ENCODE measurements around the gene STXBP6. TPM values are rescaled to one million over a fixed set of nuclear protein-coding genes. Genes with fewer than 3 reads are reported as not detected.

The STXBP6 gene
- total RNA-seq, 1 donor from 2014 or later = 13.9 TPM

GRCh38 chr14:25032092-25032784, 17.7 kb downstream of the STXBP6 start:
- intact Hi-C loops (cut with DNase I) = no loop called here
- no peak for DNase-seq (ENCODE audit: low spot score)

DNA sequence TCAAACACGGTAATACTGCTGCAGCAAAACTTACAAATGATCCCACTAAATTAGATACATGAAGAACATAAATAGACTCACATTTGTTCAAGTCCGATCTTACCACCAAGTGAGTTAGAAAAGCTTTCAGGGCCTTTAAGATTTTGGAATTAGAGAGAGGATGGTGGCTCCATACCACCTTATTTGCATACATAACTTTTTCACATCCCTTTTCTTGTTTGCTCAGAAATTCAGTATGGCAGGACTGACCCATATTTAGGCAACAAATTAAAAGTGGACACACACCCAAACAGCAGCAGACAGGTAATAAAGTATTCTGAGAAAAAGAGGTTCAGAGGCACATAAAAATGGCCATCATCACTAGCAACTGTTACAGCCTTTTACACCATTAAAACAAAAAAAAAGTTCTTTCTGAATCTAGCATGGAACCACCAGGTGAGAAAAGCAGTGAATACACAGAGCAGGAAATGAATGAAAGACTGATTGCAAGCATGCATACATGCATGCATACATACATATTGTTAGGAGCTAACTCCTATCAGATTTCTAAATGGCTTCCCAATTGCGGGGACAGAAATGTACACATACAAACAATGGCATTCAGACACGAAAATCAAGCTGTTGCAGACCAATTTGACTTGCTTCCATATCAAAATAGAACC, 23.3 kb downstream of the STXBP6 start:
- intact Hi-C loops (cut with DNase I) = no loop called here
- DNase-seq (ENCODE audit: low spot score) = no peak

- intact Hi-C loops (cut with DNase I) = no loop called here
Measured at GRCh38 chr14:25019892-25020291, 30.1 kb downstream of the STXBP6 start.

GRCh38 chr14:25017562-25017961, 32.4 kb downstream of the STXBP6 start:
- no peak for DNase-seq (ENCODE audit: low spot score)
- intact Hi-C loops (cut with DNase I) = no loop called here

More at GRCh38 chr14:25019892-25020291, 30.1 kb downstream of the STXBP6 start:
- no peak for DNase-seq (ENCODE audit: low spot score)

DNA sequence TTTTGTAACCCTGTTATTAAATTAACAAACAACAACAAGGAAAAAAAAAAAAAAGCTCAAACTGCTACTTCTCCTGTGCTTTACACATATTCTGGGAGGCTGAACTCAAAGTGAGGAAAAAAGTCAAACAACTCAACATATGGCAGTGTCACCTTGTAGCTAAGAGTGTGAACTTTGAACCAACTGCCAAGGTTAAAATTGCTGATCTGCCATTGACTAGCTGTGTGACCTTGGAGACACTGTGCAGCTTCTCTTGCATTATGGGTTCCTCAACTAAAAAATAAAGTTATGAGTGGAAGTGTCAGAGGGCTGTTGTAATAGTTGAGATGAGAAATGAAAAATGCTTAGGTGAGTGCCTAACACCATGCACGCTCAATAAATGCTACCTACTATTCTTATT, 34.2 kb downstream of the STXBP6 start:
- DNase-seq (ENCODE audit: low spot score) = no peak
- intact Hi-C loops (cut with DNase I) = no loop called here

DNA sequence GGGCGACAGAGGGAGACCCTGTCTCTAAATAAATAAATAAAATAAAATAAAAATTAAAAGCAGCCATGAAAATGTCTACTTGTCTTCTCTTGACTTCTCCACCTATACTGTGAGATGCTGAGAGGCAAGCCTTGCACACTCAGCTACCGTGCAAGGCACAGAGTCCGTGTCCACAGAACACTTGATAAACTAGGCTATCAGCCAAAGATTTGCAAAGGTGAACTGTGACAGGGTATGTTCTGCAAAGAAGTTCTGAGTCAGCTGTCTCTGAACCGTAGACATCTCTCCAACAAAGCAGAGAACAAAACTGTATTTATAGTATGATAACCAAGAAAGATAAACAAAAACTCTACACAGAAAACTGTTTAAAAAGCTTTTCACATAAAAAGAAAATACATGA, 35.5 kb downstream of the STXBP6 start:
- intact Hi-C loops (cut with DNase I) = no loop called here
- DNase-seq (ENCODE audit: low spot score) = no peak

GRCh38 chr14:25011095-25011494, 38.9 kb downstream of the STXBP6 start:
- intact Hi-C loops (cut with DNase I) = no loop called here
- no peak for DNase-seq (ENCODE audit: low spot score)

DNA sequence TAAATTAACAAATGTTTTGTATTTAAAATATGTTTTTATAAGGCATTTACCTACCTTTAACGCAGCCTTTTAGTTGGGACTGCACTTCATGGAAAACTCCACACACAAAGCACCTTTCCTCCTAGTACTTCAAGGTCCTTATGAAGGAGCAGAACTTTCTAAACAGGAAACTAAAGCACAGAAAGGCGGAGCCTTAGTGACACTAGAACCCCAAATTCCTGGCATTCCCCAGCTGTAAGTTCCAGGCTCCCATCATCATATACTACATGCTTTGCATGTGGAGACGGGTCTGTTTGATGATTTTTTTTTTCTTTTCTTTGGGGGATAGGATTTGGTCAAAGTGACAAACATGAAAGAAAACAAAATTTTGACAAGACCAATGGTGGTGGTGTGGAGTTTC, 39.5 kb downstream of the STXBP6 start:
- DNase-seq (ENCODE audit: low spot score) = no peak
- intact Hi-C loops (cut with DNase I) = no loop called here

GRCh38 chr14:25009891-25010290, 40.1 kb downstream of the STXBP6 start:
- intact Hi-C loops (cut with DNase I) = no loop called here
- DNase-seq (ENCODE audit: low spot score) = no peak

DNA sequence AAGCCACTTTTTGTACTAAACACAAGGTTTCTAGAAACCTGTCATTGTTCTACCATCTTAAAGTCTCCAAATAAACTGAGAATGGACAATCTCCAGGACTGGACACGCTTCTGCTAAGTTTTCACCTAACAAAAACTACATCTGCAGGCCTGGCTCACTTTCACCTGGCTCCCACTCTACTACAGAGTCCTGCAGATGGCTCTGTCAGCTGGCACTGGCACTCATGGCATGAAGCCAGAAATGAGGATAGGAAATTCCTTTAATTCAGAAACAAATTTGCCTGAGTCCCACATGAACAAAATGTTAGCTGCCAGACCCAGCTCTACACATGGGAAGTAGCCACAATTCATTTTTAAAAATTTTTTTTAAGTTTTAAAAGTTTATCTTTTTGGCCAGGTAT, 42.1 kb downstream of the STXBP6 start:
- DNase-seq (ENCODE audit: low spot score) = no peak
- intact Hi-C loops (cut with DNase I) = no loop called here

- DNase-seq (ENCODE audit: low spot score) = no peak
Measured at GRCh38 chr14:25006961-25007795, 42.8 kb downstream of the STXBP6 start.

GRCh38 chr14:25006031-25006430, 43.9 kb downstream of the STXBP6 start:
- DNase-seq (ENCODE audit: low spot score) = no peak
- intact Hi-C loops (cut with DNase I) = no loop called here

More at GRCh38 chr14:25006961-25007795, 42.8 kb downstream of the STXBP6 start:
- intact Hi-C loops (cut with DNase I) = no loop called here

- intact Hi-C loops (cut with DNase I) = no loop called here
- DNase-seq (ENCODE audit: low spot score) = no peak
Measured at GRCh38 chr14:25004389-25004809, 45.5 kb downstream of the STXBP6 start.

DNA sequence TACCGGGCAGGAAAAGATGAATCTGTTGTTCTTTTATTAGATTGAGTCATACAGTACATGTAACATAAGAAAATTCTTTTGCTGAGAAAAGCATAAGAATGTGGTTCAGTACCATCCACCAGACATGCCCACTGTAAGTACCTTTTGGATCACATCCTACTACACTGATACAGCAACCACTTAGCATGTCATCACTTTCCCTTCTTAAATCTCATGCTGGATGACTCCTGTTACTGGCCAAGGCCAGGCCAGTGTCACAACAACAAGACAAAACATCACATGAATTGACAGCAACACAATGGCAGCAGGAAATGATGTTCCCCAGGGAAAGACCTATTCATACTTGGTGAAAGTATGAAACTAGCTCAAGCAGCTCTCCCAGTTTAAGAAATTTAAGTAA, 46.4 kb downstream of the STXBP6 start:
- intact Hi-C loops (cut with DNase I) = no loop called here
- no peak for DNase-seq (ENCODE audit: low spot score)

- intact Hi-C loops (cut with DNase I) = no loop called here
- no peak for DNase-seq (ENCODE audit: low spot score)
Measured at GRCh38 chr14:25001601-25002000, 48.3 kb downstream of the STXBP6 start.

DNA sequence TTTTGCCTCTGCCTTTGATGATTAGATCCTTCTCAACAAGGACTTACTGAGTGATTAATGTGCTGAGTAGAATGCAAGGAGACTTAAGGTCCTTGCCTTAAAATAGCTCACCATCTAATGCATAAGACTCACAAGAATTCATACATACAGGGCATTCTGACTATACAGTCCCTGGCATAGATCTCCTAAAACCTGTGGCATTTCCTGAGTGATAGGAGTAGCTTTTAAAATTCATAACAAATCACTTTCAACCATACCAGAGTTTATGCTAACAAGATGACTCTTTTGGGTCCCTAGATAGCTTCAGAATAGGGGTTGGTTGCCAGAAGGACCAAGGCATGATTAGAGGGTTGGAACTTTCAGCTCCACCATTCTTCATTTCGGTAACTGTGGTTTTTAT, 48.8 kb downstream of the STXBP6 start:
- DNase-seq (ENCODE audit: low spot score) = no peak
- intact Hi-C loops (cut with DNase I) = no loop called here

DNA sequence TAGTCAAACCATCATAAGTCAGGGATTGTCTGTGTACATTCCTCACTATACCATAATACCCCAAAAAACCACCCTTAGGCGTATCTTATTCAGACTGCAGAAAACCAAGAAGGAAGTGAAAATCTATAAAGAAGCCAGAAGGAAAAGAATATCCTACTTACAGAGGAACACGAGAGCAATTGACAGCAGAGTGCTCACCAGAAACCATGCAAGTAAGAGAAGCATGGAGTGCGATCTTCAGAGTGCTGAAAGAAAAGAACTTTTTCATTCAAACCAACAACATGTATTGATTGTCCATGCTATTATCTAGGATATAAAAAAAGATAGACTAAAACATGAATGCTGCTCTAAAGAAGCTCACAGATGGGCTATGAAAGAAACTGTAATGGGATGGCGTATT, 50.8 kb downstream of the STXBP6 start:
- no peak for DNase-seq (ENCODE audit: low spot score)
- intact Hi-C loops (cut with DNase I) = no loop called here

- intact Hi-C loops (cut with DNase I) = no loop called here
- DNase-seq (ENCODE audit: low spot score) = no peak
Measured at GRCh38 chr14:24996930-24997725, 52.8 kb downstream of the STXBP6 start.

GRCh38 chr14:24995016-24995415, 54.9 kb downstream of the STXBP6 start:
- no peak for DNase-seq (ENCODE audit: low spot score)
- intact Hi-C loops (cut with DNase I) = no loop called here

- DNase-seq (ENCODE audit: low spot score) = no peak
- intact Hi-C loops (cut with DNase I) = no loop called here
Measured at GRCh38 chr14:24993631-24994030, 56.3 kb downstream of the STXBP6 start.
